Hepatocyte (in vitro differentiated cells): ENCODE results near the gene PMPCA. TPM values are rescaled to one million over a fixed set of nuclear protein-coding genes. Genes with fewer than 3 reads are reported as not detected.
"Not testable (repeated sequence)": the region's sequence is repeated elsewhere in the genome, so short reads cannot be mapped to it uniquely, and the experiment has no call there.

ENCODE experiments used
- DNase-seq: peaks from one replicate; pipeline ENCODE4 v3.0.0-alpha.2; 2016; ENCODE audit warnings: low spot score
- H2AFZ ChIP-seq: fragments of 200-600 bp; sonication (generic); 2 replicates; pipeline ENCODE4 v1.6.0; 2016; ENCODE audit warnings: antibody characterized with exemption, mild to moderate bottlenecking
- H3K27ac ChIP-seq: fragments of 200-600 bp; sonication (generic); 2 replicates; pipeline ENCODE4 v1.5.1; 2016; ENCODE audit warnings: mild to moderate bottlenecking
- H3K27me3 ChIP-seq: fragments of 200-600 bp; sonication (generic); 2 replicates; pipeline ENCODE4 v1.6.1; 2016
- H3K36me3 ChIP-seq: fragments of 200-600 bp; sonication (generic); replicated peaks from 2 replicates; pipeline ENCODE4 v1.5.1; 2016; ENCODE audit warnings: low read depth; ENCODE audit not compliant: insufficient read depth
- H3K4me1 ChIP-seq: fragments of 200-600 bp; sonication (generic); 2 replicates; pipeline ENCODE4 v1.5.1; 2016; ENCODE audit warnings: mild to moderate bottlenecking, moderate library complexity; ENCODE audit not compliant: insufficient read depth
- H3K4me2 ChIP-seq: fragments of 200-600 bp; sonication (generic); 2 replicates; pipeline ENCODE4 v1.6.0; 2016
- H3K4me3 ChIP-seq: fragments of 200-600 bp; sonication (generic); 2 replicates; pipeline ENCODE4 v1.5.1; 2016; ENCODE audit warnings: mild to moderate bottlenecking
- H3K79me2 ChIP-seq: fragments of 200-600 bp; sonication (generic); 2 replicates; pipeline ENCODE4 v1.6.0; 2017; ENCODE audit warnings: mild to moderate bottlenecking
- H3K9me2 ChIP-seq: fragments of 200-600 bp; sonication (generic); replicated peaks from 2 replicates; pipeline ENCODE4 v1.6.0; 2017; ENCODE audit warnings: mild to moderate bottlenecking; ENCODE audit not compliant: insufficient read depth
- H3K9me3 ChIP-seq: fragments of 200-600 bp; sonication (generic); 2 replicates; pipeline ENCODE4 v1.5.1; 2016; ENCODE audit warnings: low read depth, mild to moderate bottlenecking
- H4K20me1 ChIP-seq: fragments of 200-600 bp; sonication (generic); 2 replicates; pipeline ENCODE4 v1.6.0; 2016; ENCODE audit warnings: mild to moderate bottlenecking; ENCODE audit not compliant: insufficient read depth, poor library complexity, severe bottlenecking
- CTCF ChIP-seq: fragments of 200-600 bp; sonication (generic); IDR thresholded peaks from 2 replicates; pipeline ENCODE4 v1.5.1; 2016; ENCODE audit warnings: antibody characterized with exemption, mild to moderate bottlenecking; ENCODE audit not compliant: poor library complexity
- EZH2 ChIP-seq: fragments of 200-600 bp; sonication (generic); IDR thresholded peaks from 2 replicates; pipeline ENCODE4 v1.6.1; 2016; ENCODE audit warnings: antibody characterized with exemption, mild to moderate bottlenecking, borderline replicate concordance
- EZH2phosphoT487 ChIP-seq: fragments of 200-600 bp; sonication (generic); IDR thresholded peaks from one replicate; pipeline ENCODE4 v1.6.1; 2018; ENCODE audit warnings: antibody characterized with exemption, mild to moderate bottlenecking, low read depth, moderate library complexity; ENCODE audit not compliant: unreplicated experiment, severe bottlenecking
- WGBS: methylation state at CpG from one replicate; pipeline ENCODE4 v1.1.6; 2016; ENCODE audit warnings: low lambda C conversion rate; ENCODE audit errors: missing lambda C conversion rate; 5-methylcytosine and 5-hydroxymethylcytosine counted together
- polyA plus RNA-seq: library from polyadenylated mRNA; unstranded; fragments of >200 nt; fragmentation: Nextera tagmentation; extraction: Ambion mirVana; gene quantifications from 2 replicates; pipeline ENCODE4 v1.2.1, GENCODE V29; 2016
- total RNA-seq: library from RNA; depleted of rRNA; stranded (reverse); fragments of >200 nt; gene quantifications from 2 replicates; pipeline ENCODE4 v1.2.3, GENCODE V29; 2014

PMPCA gene
- total and polyA plus RNA-seq, 2 experiments from 2014 or later = 45.1 to 85.7 TPM

- Histone ChIP-seq H3K27me3 (no peaks in the 10 kb centered on the region), H4K20me1 (no peaks in the 10 kb centered on the region), H3K4me3 (no peak overlapping the region), H3K4me2 (no peak overlapping the region), H3K9me3 (no peaks in the 10 kb centered on the region), H3K27ac (no peak overlapping the region), H3K4me1 (no peaks in the 10 kb centered on the region), H3K79me2 (no peaks in the 10 kb centered on the region), H3K9me2 (no peaks in the 10 kb centered on the region), H3K36me3 (no peaks in the 10 kb centered on the region), H2AFZ (no peak overlapping the region)
- no peak for TF ChIP-seq EZH2
- TF ChIP-seq CTCF = no peak
- TF ChIP-seq EZH2phosphoT487 = no peak
- DNase-seq = no peak
- WGBS = 91% methylated on average over 27 of the region's 27 CpGs
These were observed 14.4 kb downstream of the PMPCA start for GRCh38 chr9:136424750-136425362.

- H3K9me3 ChIP-seq, H2AFZ ChIP-seq, H3K79me2 ChIP-seq, H3K27ac ChIP-seq, H3K27me3 ChIP-seq, H3K4me3 ChIP-seq, DNase-seq, H4K20me1 ChIP-seq, H3K4me2 ChIP-seq, H3K36me3 ChIP-seq, H3K4me1 ChIP-seq, H3K9me2 ChIP-seq: not testable (repeated sequence)
- WGBS = 89% methylated on average over 7 of the region's 7 CpGs
These were observed 14.9 kb downstream of the PMPCA start for GRCh38 chr9:136425367-136425766.

GRCh38 chr9:136426787-136427186, 16.3 kb downstream of the PMPCA start:
- Histone ChIP-seq H3K27ac (no peak overlapping the region), H3K4me3 (no peak overlapping the region), H3K27me3 (no peaks in the 10 kb centered on the region), H2AFZ (no peak overlapping the region), H4K20me1 (no peaks in the 10 kb centered on the region), H3K9me3 (no peaks in the 10 kb centered on the region), H3K4me2 (no peak overlapping the region), H3K9me2 (no peaks in the 10 kb centered on the region), H3K4me1 (no peaks in the 10 kb centered on the region), H3K79me2 (no peaks in the 10 kb centered on the region), H3K36me3 (no peaks in the 10 kb centered on the region)
- TF ChIP-seq EZH2phosphoT487 (no peak), CTCF (no peak), EZH2 (no peak)
- DNase-seq = no peak
- 85% methylated on average over 12 of the region's 12 CpGs for WGBS

GRCh38 chr9:136429075-136429628, 18.7 kb downstream of the PMPCA start:
- H3K4me2 ChIP-seq = no peak overlapping the region
- no peak overlapping the region for H3K4me3 ChIP-seq
- WGBS = 94% methylated on average over 20 of the region's 21 CpGs
- H3K4me1 ChIP-seq = no peaks in the 10 kb centered on the region
- DNase-seq = no peak
- H3K79me2 ChIP-seq = no peaks in the 10 kb centered on the region
- H3K27me3 ChIP-seq = no peaks in the 10 kb centered on the region
- no peaks in the 10 kb centered on the region for H3K9me2 ChIP-seq
- H3K27ac ChIP-seq = no peak overlapping the region
- H4K20me1 ChIP-seq = no peaks in the 10 kb centered on the region
- no peak overlapping the region for H2AFZ ChIP-seq
- no peaks in the 10 kb centered on the region for H3K9me3 ChIP-seq
- no peaks in the 10 kb centered on the region for H3K36me3 ChIP-seq
- TF ChIP-seq EZH2phosphoT487 (no peak), CTCF (no peak), EZH2 (no peak)
